ENCODE results near the gene OSBPL10. TPM values are rescaled to one million over a fixed set of nuclear protein-coding genes. Genes with fewer than 3 reads are reported as not detected.

OSBPL10 gene
- total RNA-seq, 4 donors from 2014 or later = 30.0 to 49.7 (median 43.7) TPM

DNA sequence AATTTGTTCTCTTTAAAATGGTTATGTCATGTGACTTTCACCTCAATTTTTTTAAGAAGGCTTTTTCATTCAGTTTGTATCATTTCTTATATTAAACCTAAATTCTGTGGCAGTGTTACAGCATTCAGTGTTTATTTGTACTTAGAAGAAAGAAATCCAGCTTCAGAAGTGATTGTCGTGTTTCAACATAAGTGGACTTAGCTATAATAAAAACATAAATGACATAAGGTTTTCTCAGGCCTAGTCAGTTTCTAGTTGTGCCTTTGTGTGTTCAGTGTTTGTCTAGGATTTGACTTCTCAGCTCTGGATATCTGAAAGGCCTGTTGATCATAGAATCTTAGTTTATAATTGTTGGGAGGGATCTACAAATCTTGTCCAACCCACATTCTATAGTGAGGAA lies 367.9 kb downstream of the OSBPL10 start:
- no peak for DNase-seq
- Histone ChIP-seq H3K4me1 (no peaks in the 10 kb centered on the region), H3K4me3 (no peak overlapping the region), H3K27me3 (no peaks in the 10 kb centered on the region), H3K9me3 (no peaks in the 10 kb centered on the region), H3K36me3 (no peaks in the 10 kb centered on the region), H3K27ac (no peak overlapping the region)
- intact Hi-C loops (cut with DNase I; ENCODE audit: low total_unique reads) = no loop called here
- TF ChIP-seq, protein P1, sequence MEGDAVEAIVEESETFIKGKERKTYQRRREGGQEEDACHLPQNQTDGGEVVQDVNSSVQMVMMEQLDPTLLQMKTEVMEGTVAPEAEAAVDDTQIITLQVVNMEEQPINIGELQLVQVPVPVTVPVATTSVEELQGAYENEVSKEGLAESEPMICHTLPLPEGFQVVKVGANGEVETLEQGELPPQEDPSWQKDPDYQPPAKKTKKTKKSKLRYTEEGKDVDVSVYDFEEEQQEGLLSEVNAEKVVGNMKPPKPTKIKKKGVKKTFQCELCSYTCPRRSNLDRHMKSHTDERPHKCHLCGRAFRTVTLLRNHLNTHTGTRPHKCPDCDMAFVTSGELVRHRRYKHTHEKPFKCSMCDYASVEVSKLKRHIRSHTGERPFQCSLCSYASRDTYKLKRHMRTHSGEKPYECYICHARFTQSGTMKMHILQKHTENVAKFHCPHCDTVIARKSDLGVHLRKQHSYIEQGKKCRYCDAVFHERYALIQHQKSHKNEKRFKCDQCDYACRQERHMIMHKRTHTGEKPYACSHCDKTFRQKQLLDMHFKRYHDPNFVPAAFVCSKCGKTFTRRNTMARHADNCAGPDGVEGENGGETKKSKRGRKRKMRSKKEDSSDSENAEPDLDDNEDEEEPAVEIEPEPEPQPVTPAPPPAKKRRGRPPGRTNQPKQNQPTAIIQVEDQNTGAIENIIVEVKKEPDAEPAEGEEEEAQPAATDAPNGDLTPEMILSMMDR (IDR thresholded peaks at IDR 0.05) = no peak
- no peak for TF ChIP-seq POLR2A (IDR thresholded peaks at IDR 0.05)

Other genes starting within 250 kb of the OSBPL10 start
- gene ZNF860, start 488 bp upstream of the OSBPL10 start, total RNA-seq = 1 to 10 TPM in 3 of 4 donors, under 1 TPM in 1; 0.26 to 2.8 (median 1.5) TPM
- gene GPD1L, start 125.4 kb upstream of the OSBPL10 start, total RNA-seq = 10 to 100 TPM; 32.5 to 46.2 (median 41.1) TPM